ENCODE data around the gene LBHD2.
"Not testable (repeated sequence)": the region's sequence is repeated elsewhere in the genome, so short reads cannot be mapped to it uniquely, and the experiment has no call there.

GRCh38 chr14:103047453-103047852, 36.6 kb upstream of the LBHD2 start:
- not testable (repeated sequence) for TF ChIP-seq CTCF (IDR thresholded peaks at IDR 0.05); EZH2 (IDR thresholded peaks at IDR 0.05; ENCODE audit: borderline replicate concordance, insufficient read depth, low read depth, low read length, poor library complexity, severe bottlenecking)
